Endothelial cell of umbilical vein (primary cell): ENCODE measurements around the gene CAMK2G.

Source experiments
- CTCF ChIP-seq, 2 donors: IDR thresholded peaks; 1 replicate in 1 of 2; 2 replicates in 1 of 2; pipeline ENCODE4 v1.5.1; 2011; ENCODE audit warnings: low read length in 2 of 2, mild to moderate bottlenecking in 2 of 2, moderate library complexity in 2 of 2, control low read depth in 1 of 2, inconsistent platforms in 1 of 2, low read depth in 1 of 2; ENCODE audit not compliant: insufficient read depth in 1 of 2; ENCODE audit errors: extremely low read depth in 1 of 2
- EZH2 ChIP-seq: IDR thresholded peaks from 2 replicates; pipeline ENCODE4 v1.6.1; 2012; ENCODE audit warnings: borderline replicate concordance, low read depth, mild to moderate bottlenecking, moderate library complexity, low read length, inconsistent platforms; ENCODE audit not compliant: severe bottlenecking
- JUN ChIP-seq: IDR thresholded peaks from 2 replicates; pipeline ENCODE4 v1.6.1; 2011; ENCODE audit warnings: borderline replicate concordance, low read depth; ENCODE audit not compliant: insufficient read length, insufficient read depth
- MAX ChIP-seq: IDR thresholded peaks from 2 replicates; pipeline ENCODE4 v1.6.1; 2011; ENCODE audit not compliant: insufficient read depth, insufficient read length
- POLR2A ChIP-seq: IDR thresholded peaks from 2 replicates; pipeline ENCODE4 v1.6.1; 2012; ENCODE audit warnings: low read depth, mild to moderate bottlenecking, control low read depth, low read length
- POLR2AphosphoS5 ChIP-seq: IDR thresholded peaks from 2 replicates; pipeline ENCODE4 v1.6.1; 2012; ENCODE audit warnings: low read depth, mild to moderate bottlenecking, control low read depth, low read length, moderate library complexity; ENCODE audit not compliant: insufficient read depth

DNA sequence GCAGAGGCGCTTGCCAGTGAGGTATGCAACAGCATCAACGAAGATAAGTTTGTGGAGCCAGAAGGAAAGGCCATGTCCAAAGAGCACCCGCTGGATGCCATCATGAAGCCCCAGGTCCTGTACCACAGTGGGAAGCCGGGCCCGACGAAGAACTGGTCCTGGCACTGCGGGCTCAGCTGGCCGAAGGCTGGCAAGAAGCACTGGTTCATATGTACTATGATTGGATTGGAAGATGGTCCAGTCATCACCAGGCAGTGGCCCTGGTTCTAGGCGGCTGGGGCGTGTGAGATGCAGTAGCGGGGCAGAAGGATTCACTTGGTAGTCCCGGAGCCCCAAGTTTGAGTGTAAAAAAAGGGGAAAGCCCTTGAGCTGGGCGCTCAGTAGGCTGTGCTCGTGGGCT is 66.9 kb downstream of the CAMK2G start:
- no peak for TF ChIP-seq CTCF (IDR thresholded peaks at IDR 0.05; ENCODE audit: extremely low read depth in 1 of 2, insufficient read depth in 1 of 2, low read depth in 1 of 2, low read length in 2 of 2)
- TF ChIP-seq EZH2, result no peak
- no peak for TF ChIP-seq MAX
- no peak for TF ChIP-seq POLR2A
- no peak for TF ChIP-seq POLR2AphosphoS5
- no peak for TF ChIP-seq JUN
